Body of pancreas (tissue), 4 donors: Measurements from ENCODE around the gene OR7A5. TPM values are rescaled to one million over a fixed set of nuclear protein-coding genes. Genes with fewer than 3 reads are reported as not detected.

Experiments used
- ATAC-seq: fragments of 150-250 bp; one replicate; pipeline ENCODE4 v1.9.1; 2016
- DNase-seq, 4 donors: peaks; one replicate each; pipeline ENCODE4 v3.0.0-alpha.2; 2019
- H3K27ac ChIP-seq, 4 donors: fragments of 200-600 bp; sonication (generic); 1 replicate in 3 of 4; 2 replicates in 1 of 4; pipeline versions ENCODE4 v1.5.1 to v1.6.1; 2016 to 2019; ENCODE audit warnings: mild to moderate bottlenecking in 1 of 4, mixed read lengths in 1 of 4, moderate library complexity in 1 of 4
- H3K27me3 ChIP-seq, 2 donors: fragments of 200-600 bp; sonication (generic); one replicate each; pipeline ENCODE4 v1.6.0; 2016; ENCODE audit warnings: mild to moderate bottlenecking in 1 of 2
- H3K36me3 ChIP-seq, 2 donors: fragments of 200-600 bp; sonication (generic); replicated peaks in 1 of 2; 2 replicates each; pipeline ENCODE4 v1.5.1; 2016; ENCODE audit warnings: low read depth in 2 of 2; ENCODE audit not compliant: insufficient read depth in 1 of 2
- H3K4me1 ChIP-seq: fragments of 200-600 bp; sonication (generic); one replicate; pipeline ENCODE4 v1.6.0; 2016
- H3K4me3 ChIP-seq, 2 donors: fragments of 200-600 bp; sonication (generic); 1 replicate in 1 of 2; 2 replicates in 1 of 2; pipeline ENCODE4 v1.5.1; 2016 to 2019
- H3K9me3 ChIP-seq, 3 donors: fragments of 200-600 bp; sonication (generic); 1 replicate in 2 of 3; 2 replicates in 1 of 3; pipeline ENCODE4 v1.5.1; 2016
- POLR2A ChIP-seq, 3 donors: fragments of 450-650 bp; IDR thresholded peaks; one replicate each; pipeline ENCODE4 v1.6.1; 2016; ENCODE audit warnings: antibody characterized with exemption in 3 of 3, mild to moderate bottlenecking in 2 of 3
- WGBS, 2 donors: methylation state at CpG; one replicate each; pipeline ENCODE4 v1.1.5; 2017; 5-methylcytosine and 5-hydroxymethylcytosine counted together
- intact Hi-C: fragments of 100-400 bp; cut with DNase I; formaldehyde crosslinking; loops from one replicate; pipeline ENCODE4 v1.15.1; 2023
- total RNA-seq, 2 donors: library from RNA; depleted of rRNA; stranded (reverse); fragments of >200 nt; gene quantifications; one replicate each; pipeline ENCODE4 v1.1.0, GENCODE V29; 2016
- TF ChIP-seq, protein P1 (sequence below), 7 experiments: fragments of 450-650 bp in 4 of 7; fragments of 200-600 bp in 3 of 7; sonication (generic) in 3 of 7; IDR thresholded peaks; one replicate each; pipeline ENCODE4 v1.5.1; 2016 to 2019; ENCODE audit warnings: antibody characterized with exemption in 7 of 7

OR7A5 gene
- total RNA-seq, 2 donors from 2014 or later = not detected

DNA sequence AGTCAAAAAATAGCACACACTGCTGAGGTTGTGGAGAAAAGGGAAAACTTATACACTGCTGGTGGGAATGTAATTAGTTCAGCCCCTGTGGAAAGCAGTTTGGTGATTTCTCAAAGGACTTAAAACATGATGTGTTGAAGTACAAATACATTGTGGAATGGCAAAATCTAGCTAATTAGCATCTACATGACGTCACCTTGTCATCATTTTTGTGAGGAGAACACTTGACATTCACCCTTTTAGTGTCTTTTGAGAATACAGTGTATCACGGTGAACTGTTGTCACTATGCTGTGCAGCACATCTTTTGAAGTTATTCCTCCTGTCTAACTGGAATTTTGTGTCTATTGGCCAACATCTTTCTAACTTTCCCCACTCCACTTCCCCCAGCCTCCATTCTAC, 8.2 kb upstream of the OR7A5 start:
- WGBS, 2 donors = 42 to 48% methylated on average over 2 of the region's 2 CpGs
- Histone ChIP-seq H3K9me3 (no peaks in the 10 kb centered on the region), H3K27me3 (peaks cover 0 to 4% of the 10 kb centered on the region in 2 donors), H3K36me3 (no peaks in the 10 kb centered on the region), H3K27ac (no peak overlapping the region), H3K4me3 (no peak overlapping the region), H3K4me1 (no peaks in the 10 kb centered on the region)
- TF ChIP-seq POLR2A (IDR thresholded peaks at IDR 0.05) = no peak
- TF ChIP-seq, protein P1, sequence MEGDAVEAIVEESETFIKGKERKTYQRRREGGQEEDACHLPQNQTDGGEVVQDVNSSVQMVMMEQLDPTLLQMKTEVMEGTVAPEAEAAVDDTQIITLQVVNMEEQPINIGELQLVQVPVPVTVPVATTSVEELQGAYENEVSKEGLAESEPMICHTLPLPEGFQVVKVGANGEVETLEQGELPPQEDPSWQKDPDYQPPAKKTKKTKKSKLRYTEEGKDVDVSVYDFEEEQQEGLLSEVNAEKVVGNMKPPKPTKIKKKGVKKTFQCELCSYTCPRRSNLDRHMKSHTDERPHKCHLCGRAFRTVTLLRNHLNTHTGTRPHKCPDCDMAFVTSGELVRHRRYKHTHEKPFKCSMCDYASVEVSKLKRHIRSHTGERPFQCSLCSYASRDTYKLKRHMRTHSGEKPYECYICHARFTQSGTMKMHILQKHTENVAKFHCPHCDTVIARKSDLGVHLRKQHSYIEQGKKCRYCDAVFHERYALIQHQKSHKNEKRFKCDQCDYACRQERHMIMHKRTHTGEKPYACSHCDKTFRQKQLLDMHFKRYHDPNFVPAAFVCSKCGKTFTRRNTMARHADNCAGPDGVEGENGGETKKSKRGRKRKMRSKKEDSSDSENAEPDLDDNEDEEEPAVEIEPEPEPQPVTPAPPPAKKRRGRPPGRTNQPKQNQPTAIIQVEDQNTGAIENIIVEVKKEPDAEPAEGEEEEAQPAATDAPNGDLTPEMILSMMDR (IDR thresholded peaks at IDR 0.05) = no peak
- intact Hi-C loops = no loop called here
- DNase-seq (no peak), ATAC-seq (no peak)

DNA sequence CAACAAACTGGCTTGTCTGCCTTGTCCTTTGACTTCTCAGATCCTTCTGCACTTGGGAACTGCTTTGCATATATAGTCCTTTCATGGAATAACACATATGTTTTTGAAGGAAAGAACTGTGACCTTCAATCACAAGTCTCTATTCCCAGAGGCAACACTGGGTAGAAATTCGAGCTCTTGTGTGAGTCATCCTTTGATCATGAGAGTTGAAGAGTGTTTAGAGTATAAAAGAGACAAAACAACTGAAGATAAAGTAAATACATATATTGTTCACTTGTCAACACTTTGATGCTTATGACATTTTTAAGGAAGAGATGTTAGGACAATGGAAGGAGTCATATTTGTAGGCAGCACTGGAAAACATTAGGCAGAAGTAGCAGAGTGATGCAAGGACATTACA, 5.2 kb upstream of the OR7A5 start:
- Histone ChIP-seq H3K27ac (no peak overlapping the region), H3K4me3 (no peak overlapping the region), H3K36me3 (no peaks in the 10 kb centered on the region), H3K4me1 (no peaks in the 10 kb centered on the region), H3K27me3 (peaks cover 0 to 4% of the 10 kb centered on the region in 2 donors), H3K9me3 (no peaks in the 10 kb centered on the region)
- TF ChIP-seq POLR2A (IDR thresholded peaks at IDR 0.05) = no peak
- WGBS, 2 donors = 26 to 42% methylated on average over 1 of the region's 1 CpG
- intact Hi-C loops = no loop called here
- no peak for DNase-seq
- no peak for ATAC-seq

DNA sequence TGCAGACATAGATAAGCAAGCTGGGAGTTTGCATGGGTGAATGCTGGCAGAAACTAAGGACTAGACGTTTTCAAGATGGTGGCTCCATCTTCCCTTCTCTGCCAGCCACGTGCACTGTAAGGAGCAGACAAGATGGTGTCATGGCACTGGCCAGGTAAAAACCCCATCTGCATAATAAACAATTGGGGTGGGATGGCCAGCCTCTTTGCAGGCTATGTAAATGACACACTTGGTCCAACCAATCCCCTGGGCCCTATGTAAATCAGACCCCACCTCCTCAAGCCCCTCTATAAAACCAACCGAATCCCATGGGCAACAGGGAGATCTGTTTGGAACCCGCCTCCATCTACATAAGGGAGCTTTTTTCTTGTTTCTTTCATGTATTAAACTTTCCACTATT, 2.4 kb upstream of the OR7A5 start:
- Histone ChIP-seq H3K9me3 (no peaks in the 10 kb centered on the region), H3K27me3 (no peaks in the 10 kb centered on the region), H3K4me1 (no peaks in the 10 kb centered on the region), H3K36me3 (no peaks in the 10 kb centered on the region), H3K4me3 (no peak overlapping the region), H3K27ac (no peak overlapping the region)
- WGBS, 2 donors = 41 to 57% methylated on average over 4 of the region's 4 CpGs
- intact Hi-C loops = no loop called here
- TF ChIP-seq, protein P1 (IDR thresholded peaks at IDR 0.05) = no peak
- TF ChIP-seq POLR2A (IDR thresholded peaks at IDR 0.05) = no peak
- ATAC-seq = no peak
- DNase-seq = no peak

DNA sequence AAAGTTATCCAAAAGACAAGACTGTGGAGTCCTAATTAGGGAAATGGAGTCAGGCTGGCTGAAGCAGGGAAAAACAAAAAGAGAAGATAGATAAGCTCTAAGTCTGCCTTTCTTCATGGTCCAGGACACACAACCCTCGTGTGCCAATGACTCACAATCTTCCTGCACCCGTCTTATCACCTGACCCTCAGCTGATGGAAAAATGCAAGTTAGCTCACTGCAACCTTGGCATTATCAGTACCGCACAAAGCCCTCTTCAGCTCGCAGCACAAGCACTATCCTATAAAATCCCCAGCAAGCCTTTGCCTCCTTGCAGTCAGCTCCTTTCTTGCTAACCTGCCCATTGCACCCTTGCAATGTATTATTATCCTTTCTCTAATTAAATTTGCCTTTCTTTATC, 4.3 kb downstream of the OR7A5 start:
- intact Hi-C loops = no loop called here
- DNase-seq (no peak), ATAC-seq (no peak)
- no peak overlapping the region for H3K27ac ChIP-seq
- H3K4me3 ChIP-seq = no peak overlapping the region
- TF ChIP-seq, protein P1 (IDR thresholded peaks at IDR 0.05) = no peak
- no peaks in the 10 kb centered on the region for H3K9me3 ChIP-seq
- no peaks in the 10 kb centered on the region for H3K4me1 ChIP-seq
- no peaks in the 10 kb centered on the region for H3K27me3 ChIP-seq
- WGBS, 2 donors = 20 to 28% methylated on average over 4 of the region's 4 CpGs
- no peaks in the 10 kb centered on the region for H3K36me3 ChIP-seq

DNA sequence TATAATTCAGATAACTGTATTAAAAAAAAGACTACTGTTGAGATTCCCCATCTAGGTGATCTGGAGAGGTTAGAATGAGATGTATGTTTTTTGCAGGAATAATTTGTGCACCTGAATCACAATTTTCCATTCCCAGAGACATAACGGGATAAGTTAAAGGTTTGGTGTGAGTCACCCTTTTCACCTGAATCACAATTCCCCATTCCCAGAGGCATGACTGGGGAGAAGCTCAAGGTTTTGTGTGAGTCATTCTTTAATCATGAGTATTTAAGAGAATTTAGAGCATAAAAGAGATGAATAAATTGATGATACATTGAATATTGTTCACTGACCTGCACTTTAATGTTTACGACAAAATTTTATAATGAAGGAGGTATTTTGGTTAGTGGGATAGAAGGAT, 9.0 kb downstream of the OR7A5 start:
- intact Hi-C loops = no loop called here
- H3K4me1 ChIP-seq = no peaks in the 10 kb centered on the region
- no peak for DNase-seq

More for the DNA sequence above, 9.0 kb downstream of the OR7A5 start:
- H3K27me3 ChIP-seq = no peaks in the 10 kb centered on the region
- H3K9me3 ChIP-seq = no peaks in the 10 kb centered on the region
- TF ChIP-seq POLR2A (IDR thresholded peaks at IDR 0.05) = no peak
- TF ChIP-seq, protein P1 (IDR thresholded peaks at IDR 0.05) = no peak
- 55 to 66% methylated on average over 2 of the region's 2 CpGs for WGBS, 2 donors
- ATAC-seq = no peak
- H3K27ac ChIP-seq = no peak overlapping the region
- no peaks in the 10 kb centered on the region for H3K36me3 ChIP-seq
- H3K4me3 ChIP-seq = no peak overlapping the region
